GM19023 (cell line): Measurements from ENCODE around the gene FNDC3A.
"Not testable (repeated sequence)": the region's sequence is repeated elsewhere in the genome, so short reads cannot be mapped to it uniquely, and the experiment has no call there.

ENCODE experiments used
- ATAC-seq: cut with Tn5 transposase; IDR thresholded peaks from one replicate; pipeline ENCODE4 v1.9.1; 2021; ENCODE audit warnings: mild to moderate bottlenecking, moderate library complexity; ENCODE audit not compliant: unreplicated experiment

The FNDC3A gene

GRCh38 chr13:49125964-49126524, 150.3 kb downstream of the FNDC3A start:
- no peak for ATAC-seq

GRCh38 chr13:49132479-49133002, 156.8 kb downstream of the FNDC3A start:
- ATAC-seq: no peak

GRCh38 chr13:49134305-49134704, 158.6 kb downstream of the FNDC3A start:
- no peak for ATAC-seq

- ATAC-seq: not testable (repeated sequence)
Measured at GRCh38 chr13:49137138-49137643, 161.5 kb downstream of the FNDC3A start.

- no peak for ATAC-seq
Measured at GRCh38 chr13:49140910-49141611, 165.3 kb downstream of the FNDC3A start.

- no peak for ATAC-seq
Measured at GRCh38 chr13:49146950-49147355, 171.2 kb downstream of the FNDC3A start.

GRCh38 chr13:49148405-49148804, 172.7 kb downstream of the FNDC3A start:
- ATAC-seq: no peak

- ATAC-seq: not testable (repeated sequence)
Measured at GRCh38 chr13:49157955-49158584, 182.4 kb downstream of the FNDC3A start.

- not testable (repeated sequence) for ATAC-seq
Measured at GRCh38 chr13:49163162-49163561, 187.4 kb downstream of the FNDC3A start.

- ATAC-seq: no peak
Measured at GRCh38 chr13:49164712-49165111, 189.0 kb downstream of the FNDC3A start.

- no peak for ATAC-seq
Measured at GRCh38 chr13:49165798-49166752, 190.4 kb downstream of the FNDC3A start.

GRCh38 chr13:49171359-49171758, 195.6 kb downstream of the FNDC3A start:
- ATAC-seq: no peak

- no peak for ATAC-seq
Measured at GRCh38 chr13:49183672-49184325, 208.1 kb downstream of the FNDC3A start.

GRCh38 chr13:49184621-49185020, 208.9 kb downstream of the FNDC3A start:
- ATAC-seq: no peak

GRCh38 chr13:49185264-49185663, 209.6 kb downstream of the FNDC3A start:
- no peak for ATAC-seq

GRCh38 chr13:49190901-49191300, 215.2 kb downstream of the FNDC3A start:
- ATAC-seq: no peak

GRCh38 chr13:49206641-49207040, 230.9 kb downstream of the FNDC3A start:
- no peak for ATAC-seq

- ATAC-seq: no peak
Measured at GRCh38 chr13:49208619-49209018, 232.9 kb downstream of the FNDC3A start.

GRCh38 chr13:49210114-49210513, 234.4 kb downstream of the FNDC3A start:
- no peak for ATAC-seq

- ATAC-seq: no peak
Measured at GRCh38 chr13:49210669-49211068, 235.0 kb downstream of the FNDC3A start.
